ENCODE data around the gene DLGAP1.

DLGAP1 gene

DNA sequence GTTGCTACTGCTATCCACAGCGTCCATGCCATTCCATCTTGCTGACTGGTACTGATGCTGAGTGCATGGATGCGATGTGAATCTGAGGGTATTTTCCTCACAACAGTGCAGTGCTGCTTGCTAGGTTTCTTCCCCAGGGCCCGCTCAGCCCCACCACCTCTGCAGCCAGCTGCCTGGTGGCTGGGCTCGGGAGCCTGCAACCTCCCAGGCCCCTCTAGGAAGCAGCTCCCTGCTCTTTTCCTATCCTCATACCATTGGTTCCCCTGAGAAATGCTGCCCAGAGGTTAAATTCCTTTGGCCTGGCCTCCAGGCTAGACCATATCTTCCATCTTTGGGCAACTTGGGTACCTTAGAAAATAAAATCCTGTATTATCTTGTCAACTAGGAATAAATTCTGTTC is 591.5 kb downstream of the DLGAP1 start:
- no peak for DNase-seq (ENCODE audit: extremely low spot score)
- ChIA-PET POLR2A (no interaction called here), CTCF (no interaction called here)
- TF ChIP-seq TARDBP (IDR thresholded peaks at IDR 0.05): no peak
- no peak for TF ChIP-seq L3MBTL2 (conservative IDR thresholded peaks at IDR 0.05)
- TF ChIP-seq FOXM1 (IDR thresholded peaks at IDR 0.05; ENCODE audit: borderline replicate concordance): no peak
- no peak for TF ChIP-seq ARNT (IDR thresholded peaks at IDR 0.05)
- no peak for TF ChIP-seq BHLHE40 (IDR thresholded peaks at IDR 0.05; ENCODE audit: borderline replicate concordance)

DNA sequence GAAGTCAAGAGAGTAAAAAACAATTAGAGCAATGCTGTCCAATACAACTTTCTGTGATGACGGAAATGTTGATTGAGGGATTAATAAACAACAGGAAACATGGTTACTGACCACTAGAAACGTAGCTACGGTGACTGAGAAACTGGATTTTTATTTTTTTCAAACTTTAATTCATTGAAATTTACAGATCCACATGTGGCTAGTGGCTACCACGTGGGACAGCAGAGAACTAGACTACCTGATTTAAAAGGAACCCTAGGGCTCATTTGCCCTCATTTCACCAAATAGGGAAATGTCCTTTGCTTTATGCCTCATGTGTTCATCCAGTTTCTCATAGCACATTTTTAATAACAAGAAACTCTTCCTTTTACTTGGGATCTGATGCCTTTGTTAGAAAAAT is 592.1 kb downstream of the DLGAP1 start:
- POLR2A ChIA-PET: no interaction called here
- no peak for DNase-seq (ENCODE audit: extremely low spot score)
- CTCF ChIA-PET: no interaction called here
- TF ChIP-seq LEF1 (IDR thresholded peaks at IDR 0.05; ENCODE audit: borderline replicate concordance) (no peak), FOXK2 (IDR thresholded peaks at IDR 0.05) (no peak), SUZ12 (IDR thresholded peaks at IDR 0.05) (no peak), L3MBTL2 (conservative IDR thresholded peaks at IDR 0.05) (no peak), BHLHE40 (IDR thresholded peaks at IDR 0.05; ENCODE audit: borderline replicate concordance) (no peak), SP1 (IDR thresholded peaks at IDR 0.05) (no peak), ARNT (IDR thresholded peaks at IDR 0.05) (no peak), ELF4 (IDR thresholded peaks at IDR 0.05) (no peak), CTBP1 (IDR thresholded peaks at IDR 0.05; ENCODE audit: borderline replicate concordance) (no peak), HDGF (IDR thresholded peaks at IDR 0.05; ENCODE audit: borderline replicate concordance) (no peak), NFRKB (IDR thresholded peaks at IDR 0.05) (no peak), TARDBP (IDR thresholded peaks at IDR 0.05) (no peak), FOXM1 (IDR thresholded peaks at IDR 0.05; ENCODE audit: borderline replicate concordance) (no peak), FOXA1 (IDR thresholded peaks at IDR 0.05) (no peak), ZNF384 (IDR thresholded peaks at IDR 0.05) (no peak)
- TF ChIP-seq, protein P1, sequence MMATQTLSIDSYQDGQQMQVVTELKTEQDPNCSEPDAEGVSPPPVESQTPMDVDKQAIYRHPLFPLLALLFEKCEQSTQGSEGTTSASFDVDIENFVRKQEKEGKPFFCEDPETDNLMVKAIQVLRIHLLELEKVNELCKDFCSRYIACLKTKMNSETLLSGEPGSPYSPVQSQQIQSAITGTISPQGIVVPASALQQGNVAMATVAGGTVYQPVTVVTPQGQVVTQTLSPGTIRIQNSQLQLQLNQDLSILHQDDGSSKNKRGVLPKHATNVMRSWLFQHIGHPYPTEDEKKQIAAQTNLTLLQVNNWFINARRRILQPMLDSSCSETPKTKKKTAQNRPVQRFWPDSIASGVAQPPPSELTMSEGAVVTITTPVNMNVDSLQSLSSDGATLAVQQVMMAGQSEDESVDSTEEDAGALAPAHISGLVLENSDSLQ (IDR thresholded peaks at IDR 0.05): no peak

DNA sequence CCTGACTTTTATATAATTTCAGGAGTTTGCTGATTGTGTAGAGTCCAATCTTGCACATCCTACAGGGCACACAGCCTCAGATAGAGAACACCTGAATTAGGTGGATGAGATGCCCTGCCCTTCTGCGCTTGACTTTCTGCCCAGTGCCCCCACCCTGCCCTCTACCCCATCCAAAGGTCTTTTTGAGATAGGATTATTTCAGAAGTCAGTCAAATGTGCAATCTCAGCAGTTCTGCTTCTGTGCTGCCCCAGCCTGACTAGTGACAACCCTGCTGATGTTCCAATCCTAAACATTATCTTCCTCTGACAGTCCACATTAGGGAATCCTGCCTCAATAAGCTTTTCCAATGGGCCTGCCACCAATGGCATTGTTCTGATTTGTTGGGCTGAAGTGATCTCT is 593.6 kb downstream of the DLGAP1 start:
- POLR2A ChIA-PET: no interaction called here
- CTCF ChIA-PET: no interaction called here

DNA sequence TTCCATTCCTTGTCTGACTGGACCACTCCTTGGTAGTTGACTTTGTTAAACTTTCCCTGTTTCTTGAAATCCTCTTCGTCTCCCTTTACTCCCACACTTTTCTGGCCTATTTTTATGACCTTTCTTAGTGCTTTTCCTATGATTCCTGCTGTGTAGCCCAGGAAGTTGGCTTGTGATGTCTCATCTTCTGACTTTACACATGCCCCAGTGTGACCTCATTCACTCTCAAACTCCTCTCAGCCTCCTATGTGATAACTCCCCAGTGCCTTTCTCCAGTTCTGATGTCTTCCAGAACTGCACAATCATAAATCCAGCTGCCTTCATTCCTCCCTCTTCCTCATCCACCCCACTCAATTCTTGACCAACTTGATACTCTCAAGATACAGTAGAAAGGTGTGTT is 597.6 kb downstream of the DLGAP1 start:
- DNase-seq (ENCODE audit: extremely low spot score): no peak
- ChIA-PET POLR2A (no interaction called here), CTCF (no interaction called here)
- TF ChIP-seq L3MBTL2 (conservative IDR thresholded peaks at IDR 0.05) (no peak), SUZ12 (IDR thresholded peaks at IDR 0.05) (no peak), LEF1 (IDR thresholded peaks at IDR 0.05; ENCODE audit: borderline replicate concordance) (no peak), HDGF (IDR thresholded peaks at IDR 0.05; ENCODE audit: borderline replicate concordance) (no peak), FOXM1 (IDR thresholded peaks at IDR 0.05; ENCODE audit: borderline replicate concordance) (no peak), ARNT (IDR thresholded peaks at IDR 0.05) (no peak), FOXK2 (IDR thresholded peaks at IDR 0.05) (no peak), BHLHE40 (IDR thresholded peaks at IDR 0.05; ENCODE audit: borderline replicate concordance) (no peak), NFRKB (IDR thresholded peaks at IDR 0.05) (no peak)
- TF ChIP-seq, protein P1 (IDR thresholded peaks at IDR 0.05): no peak

More for the DNA sequence above, 593.6 kb downstream of the DLGAP1 start:
- no peak for DNase-seq (ENCODE audit: extremely low spot score)
- no peak for TF ChIP-seq ARNT (IDR thresholded peaks at IDR 0.05)
- TF ChIP-seq, protein P1 (IDR thresholded peaks at IDR 0.05): no peak
- TF ChIP-seq LEF1 (IDR thresholded peaks at IDR 0.05; ENCODE audit: borderline replicate concordance): no peak
- no peak for TF ChIP-seq TARDBP (IDR thresholded peaks at IDR 0.05)
- no peak for TF ChIP-seq SP1 (IDR thresholded peaks at IDR 0.05)
- TF ChIP-seq L3MBTL2 (conservative IDR thresholded peaks at IDR 0.05): no peak
- TF ChIP-seq NFRKB (IDR thresholded peaks at IDR 0.05): no peak
- TF ChIP-seq FOXK2 (IDR thresholded peaks at IDR 0.05): no peak
- TF ChIP-seq SUZ12 (IDR thresholded peaks at IDR 0.05): no peak
- no peak for TF ChIP-seq FOXM1 (IDR thresholded peaks at IDR 0.05; ENCODE audit: borderline replicate concordance)
- TF ChIP-seq FOXA1 (IDR thresholded peaks at IDR 0.05): no peak
- no peak for TF ChIP-seq HDGF (IDR thresholded peaks at IDR 0.05; ENCODE audit: borderline replicate concordance)
- no peak for TF ChIP-seq ELF4 (IDR thresholded peaks at IDR 0.05)
- TF ChIP-seq ZNF384 (IDR thresholded peaks at IDR 0.05): no peak
- TF ChIP-seq CTBP1 (IDR thresholded peaks at IDR 0.05; ENCODE audit: borderline replicate concordance): no peak
- no peak for TF ChIP-seq BHLHE40 (IDR thresholded peaks at IDR 0.05; ENCODE audit: borderline replicate concordance)

DNA sequence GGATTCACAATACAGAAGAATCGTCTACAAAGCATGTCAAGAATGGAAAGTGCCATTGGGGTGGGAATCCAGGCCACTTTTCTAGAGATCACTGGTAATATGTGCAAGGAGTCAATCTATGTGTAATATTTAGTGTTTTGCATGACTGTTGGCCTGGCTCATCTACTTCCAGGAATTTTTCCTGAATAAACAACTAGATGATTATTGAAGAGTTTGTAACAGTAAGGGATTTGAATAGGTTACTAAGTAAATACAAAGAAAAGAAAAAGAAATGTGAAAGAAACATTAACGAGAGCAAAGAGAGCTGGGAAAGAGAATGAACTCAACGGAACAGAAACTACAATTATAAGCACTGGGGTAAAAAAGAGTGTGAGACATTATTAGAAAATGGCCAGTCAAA is 599.1 kb downstream of the DLGAP1 start:
- DNase-seq (ENCODE audit: extremely low spot score): no peak
- ChIA-PET CTCF (no interaction called here), POLR2A (no interaction called here)
- TF ChIP-seq NFRKB (IDR thresholded peaks at IDR 0.05) (no peak), FOXK2 (IDR thresholded peaks at IDR 0.05) (no peak), FOXM1 (IDR thresholded peaks at IDR 0.05; ENCODE audit: borderline replicate concordance) (no peak), L3MBTL2 (conservative IDR thresholded peaks at IDR 0.05) (no peak), BHLHE40 (IDR thresholded peaks at IDR 0.05; ENCODE audit: borderline replicate concordance) (no peak), ARNT (IDR thresholded peaks at IDR 0.05) (no peak), ELF4 (IDR thresholded peaks at IDR 0.05) (no peak), TARDBP (IDR thresholded peaks at IDR 0.05) (no peak), CTBP1 (IDR thresholded peaks at IDR 0.05; ENCODE audit: borderline replicate concordance) (no peak), FOXA1 (IDR thresholded peaks at IDR 0.05) (no peak), LEF1 (IDR thresholded peaks at IDR 0.05; ENCODE audit: borderline replicate concordance) (no peak), SUZ12 (IDR thresholded peaks at IDR 0.05) (no peak)
- TF ChIP-seq, protein P1 (IDR thresholded peaks at IDR 0.05): no peak

DNA sequence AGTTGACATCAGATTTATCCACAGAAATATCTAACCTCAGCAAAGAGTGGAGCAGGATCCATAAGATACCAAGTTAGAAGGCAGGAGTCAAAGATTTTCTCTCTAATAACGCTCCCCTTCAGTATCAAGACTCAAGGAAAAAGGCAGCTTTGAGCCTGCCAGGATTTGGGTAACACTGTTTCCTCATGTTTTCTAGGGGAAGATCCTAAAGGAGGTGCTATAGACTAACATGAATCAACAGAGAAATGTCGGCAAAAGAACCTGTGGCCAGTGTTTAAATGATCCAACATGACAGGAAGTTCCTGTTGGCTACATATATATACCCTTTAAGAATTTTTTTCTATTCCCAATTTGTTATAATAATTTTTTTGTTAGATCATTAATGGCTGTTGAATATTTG is 602.8 kb downstream of the DLGAP1 start:
- TF ChIP-seq ELF4 (IDR thresholded peaks at IDR 0.05) (no peak), SUZ12 (IDR thresholded peaks at IDR 0.05) (no peak), SP1 (IDR thresholded peaks at IDR 0.05) (no peak)
- POLR2A ChIA-PET: no interaction called here
- no peak for DNase-seq (ENCODE audit: extremely low spot score)
- CTCF ChIA-PET: no interaction called here
